MM.1S (cell line): ENCODE results near the gene ZNF354B.
"Not testable (repeated sequence)": the region's sequence is repeated elsewhere in the genome, so short reads cannot be mapped to it uniquely, and the experiment has no call there.

Experiments
- DNase-seq: peaks from one replicate; pipeline ENCODE4 v3.0.0-alpha.2; 2015
- H2AFZ ChIP-seq: fragments of 300-600 bp; sonication (generic); 2 replicates; pipeline ENCODE4 v1.6.0; 2016; ENCODE audit warnings: antibody characterized with exemption, low read length
- H3F3A ChIP-seq: fragments of 300-600 bp; sonication (generic); 2 replicates; pipeline ENCODE4 v1.6.1; 2016; ENCODE audit warnings: mild to moderate bottlenecking, antibody characterized with exemption, low read length, moderate library complexity, mixed read lengths; ENCODE audit not compliant: insufficient read depth
- H3K27ac ChIP-seq: fragments of 300-600 bp; sonication (generic); 2 replicates; pipeline ENCODE4 v1.5.1; 2016; ENCODE audit warnings: mild to moderate bottlenecking, low read length
- H3K27me3 ChIP-seq: fragments of 300-600 bp; sonication (generic); replicated peaks from 2 replicates; pipeline ENCODE4 v1.6.0; 2016; ENCODE audit warnings: low read length; ENCODE audit not compliant: insufficient read depth
- H3K36me3 ChIP-seq: fragments of 300-600 bp; sonication (generic); replicated peaks from 2 replicates; pipeline ENCODE4 v1.6.1; 2016; ENCODE audit warnings: mild to moderate bottlenecking, low read length, mixed read lengths; ENCODE audit not compliant: insufficient read depth
- H3K4me1 ChIP-seq: fragments of 300-600 bp; sonication (generic); 2 replicates; pipeline ENCODE4 v1.6.1; 2016; ENCODE audit warnings: low read length, mixed read lengths
- H3K4me2 ChIP-seq: fragments of 300-600 bp; sonication (generic); 2 replicates; pipeline ENCODE4 v1.6.0; 2016; ENCODE audit warnings: low read depth, low read length
- H3K4me3 ChIP-seq: fragments of 300-600 bp; sonication (generic); 2 replicates; pipeline ENCODE4 v1.5.1; 2016; ENCODE audit warnings: low read length, mixed read lengths
- H3K79me2 ChIP-seq: fragments of 300-600 bp; sonication (generic); 2 replicates; pipeline ENCODE4 v1.6.1; 2016; ENCODE audit warnings: mixed run types, low read length, mixed read lengths
- H3K9ac ChIP-seq: fragments of 300-600 bp; sonication (generic); 2 replicates; pipeline ENCODE4 v1.6.1; 2016; ENCODE audit warnings: low read length, mixed read lengths
- H3K9me2 ChIP-seq: fragments of 300-600 bp; sonication (generic); replicated peaks from 2 replicates; pipeline ENCODE4 v1.6.1; 2016; ENCODE audit warnings: mild to moderate bottlenecking, low read length, mixed read lengths; ENCODE audit not compliant: insufficient read depth
- H3K9me3 ChIP-seq: fragments of 300-600 bp; sonication (generic); replicated peaks from 2 replicates; pipeline ENCODE4 v1.6.1; 2016; ENCODE audit warnings: mild to moderate bottlenecking, low read length, mixed read lengths; ENCODE audit not compliant: insufficient read depth
- H4K20me1 ChIP-seq: fragments of 300-600 bp; sonication (generic); 2 replicates; pipeline ENCODE4 v1.6.1; 2016; ENCODE audit warnings: mild to moderate bottlenecking, low read length, moderate library complexity, mixed read lengths; ENCODE audit not compliant: insufficient read depth
- EZH2 ChIP-seq: fragments of 300-600 bp; sonication (generic); optimal IDR thresholded peaks from 2 replicates; pipeline ENCODE3; 2017; ENCODE audit warnings: low read depth, mild to moderate bottlenecking, antibody characterized with exemption, low read length, mixed read lengths
- EZH2phosphoT487 ChIP-seq: fragments of 300-600 bp; sonication (generic); IDR thresholded peaks from 2 replicates; pipeline ENCODE4 v1.6.1; 2018; ENCODE audit warnings: antibody characterized with exemption, low read length
- TF ChIP-seq, protein P1 (sequence below): fragments of 300-600 bp; sonication (generic); IDR thresholded peaks from 2 replicates; pipeline ENCODE4 v1.5.1; 2016; ENCODE audit warnings: antibody characterized with exemption, low read length, mixed read lengths

Gene ZNF354B

DNA sequence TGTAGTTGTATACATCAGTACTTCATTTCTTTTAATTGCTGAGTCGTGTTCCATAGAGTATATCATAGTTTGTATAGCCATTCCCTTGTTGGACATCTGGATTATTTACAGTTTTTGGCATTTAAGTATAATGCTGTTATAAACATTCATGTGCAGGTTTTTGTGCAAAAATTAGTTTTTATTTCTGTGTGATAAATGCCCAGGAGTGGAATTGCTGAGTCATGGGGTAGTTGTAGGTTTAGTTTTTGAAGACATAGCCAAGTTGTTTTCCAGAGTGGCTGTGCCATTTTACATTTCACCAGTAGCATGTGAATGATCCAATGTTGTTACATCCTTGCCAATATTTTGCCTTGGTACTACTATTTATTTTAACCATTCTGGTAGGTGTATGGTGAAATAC lies 12.5 kb downstream of the ZNF354B start:
- no peak overlapping the region for H3K9ac ChIP-seq
- H3K79me2 ChIP-seq, result no peaks in the 10 kb centered on the region
- no peak overlapping the region for H2AFZ ChIP-seq
- no peaks in the 10 kb centered on the region for H3K4me1 ChIP-seq
- H3K27me3 ChIP-seq, result no peaks in the 10 kb centered on the region
- no peaks in the 10 kb centered on the region for H3K9me2 ChIP-seq
- no peaks in the 10 kb centered on the region for H3K9me3 ChIP-seq
- H3F3A ChIP-seq, result no peaks in the 10 kb centered on the region
- no peak overlapping the region for H3K4me2 ChIP-seq
- no peak overlapping the region for H3K27ac ChIP-seq
- no peak overlapping the region for H3K4me3 ChIP-seq
- no peaks in the 10 kb centered on the region for H3K36me3 ChIP-seq
- H4K20me1 ChIP-seq, result no peaks in the 10 kb centered on the region
- TF ChIP-seq, protein P1, sequence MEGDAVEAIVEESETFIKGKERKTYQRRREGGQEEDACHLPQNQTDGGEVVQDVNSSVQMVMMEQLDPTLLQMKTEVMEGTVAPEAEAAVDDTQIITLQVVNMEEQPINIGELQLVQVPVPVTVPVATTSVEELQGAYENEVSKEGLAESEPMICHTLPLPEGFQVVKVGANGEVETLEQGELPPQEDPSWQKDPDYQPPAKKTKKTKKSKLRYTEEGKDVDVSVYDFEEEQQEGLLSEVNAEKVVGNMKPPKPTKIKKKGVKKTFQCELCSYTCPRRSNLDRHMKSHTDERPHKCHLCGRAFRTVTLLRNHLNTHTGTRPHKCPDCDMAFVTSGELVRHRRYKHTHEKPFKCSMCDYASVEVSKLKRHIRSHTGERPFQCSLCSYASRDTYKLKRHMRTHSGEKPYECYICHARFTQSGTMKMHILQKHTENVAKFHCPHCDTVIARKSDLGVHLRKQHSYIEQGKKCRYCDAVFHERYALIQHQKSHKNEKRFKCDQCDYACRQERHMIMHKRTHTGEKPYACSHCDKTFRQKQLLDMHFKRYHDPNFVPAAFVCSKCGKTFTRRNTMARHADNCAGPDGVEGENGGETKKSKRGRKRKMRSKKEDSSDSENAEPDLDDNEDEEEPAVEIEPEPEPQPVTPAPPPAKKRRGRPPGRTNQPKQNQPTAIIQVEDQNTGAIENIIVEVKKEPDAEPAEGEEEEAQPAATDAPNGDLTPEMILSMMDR, result no peak
- no peak for TF ChIP-seq EZH2phosphoT487
- TF ChIP-seq EZH2, result no peak
- no peak for DNase-seq

GRCh38 chr5:178883115-178883694 lies 23.5 kb downstream of the ZNF354B start:
- H3K36me3 ChIP-seq, result not testable (repeated sequence)

DNA sequence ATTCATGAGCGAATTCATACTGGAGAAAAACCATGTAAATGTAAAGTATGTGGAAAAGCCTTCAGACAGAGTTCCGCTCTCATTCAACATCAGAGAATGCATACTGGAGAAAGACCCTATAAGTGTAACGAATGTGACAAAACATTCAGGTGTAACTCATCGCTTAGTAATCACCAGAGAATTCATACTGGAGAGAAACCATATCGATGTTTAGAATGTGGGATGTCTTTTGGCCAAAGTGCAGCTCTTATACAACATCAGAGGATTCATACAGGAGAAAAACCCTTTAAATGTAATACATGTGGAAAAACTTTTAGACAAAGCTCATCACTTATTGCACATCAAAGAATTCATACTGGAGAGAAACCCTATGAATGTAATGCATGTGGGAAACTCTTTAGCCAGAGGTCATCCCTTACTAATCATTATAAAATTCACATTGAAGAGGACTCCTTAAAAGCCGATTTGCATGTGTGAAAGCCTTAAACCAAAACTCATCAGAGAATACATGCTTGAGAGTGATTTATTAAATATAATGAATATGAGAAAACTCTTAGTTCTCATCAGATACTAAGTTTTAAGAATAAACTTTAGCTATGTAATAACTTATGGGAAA lies 24.2 kb downstream of the ZNF354B start:
- Histone ChIP-seq H4K20me1 (no peaks in the 10 kb centered on the region), H3K4me3 (no peak overlapping the region), H3K27me3 (no peaks in the 10 kb centered on the region), H2AFZ (no peak overlapping the region), H3K9me2 (no peaks in the 10 kb centered on the region), H3K79me2 (no peaks in the 10 kb centered on the region), H3K9me3 (no peaks in the 10 kb centered on the region), H3K4me2 (no peak overlapping the region), H3K4me1 (no peaks in the 10 kb centered on the region), H3K27ac (no peak overlapping the region), H3K9ac (no peak overlapping the region), H3K36me3 (no peaks in the 10 kb centered on the region), H3F3A (no peaks in the 10 kb centered on the region)
- TF ChIP-seq EZH2phosphoT487 (no peak), EZH2 (no peak)
- TF ChIP-seq, protein P1, result no peak
- no peak for DNase-seq

More at GRCh38 chr5:178883115-178883694, 23.5 kb downstream of the ZNF354B start:
- not testable (repeated sequence) for H3K27ac ChIP-seq, H3K9ac ChIP-seq, H2AFZ ChIP-seq, H3F3A ChIP-seq, H3K4me2 ChIP-seq, H3K27me3 ChIP-seq, H3K9me3 ChIP-seq, DNase-seq, H4K20me1 ChIP-seq, H3K79me2 ChIP-seq, H3K4me1 ChIP-seq, H3K4me3 ChIP-seq, H3K9me2 ChIP-seq
